Heart left ventricle (tissue), 13 donors: ENCODE measurements around the gene TAF10.

Experiments
- POLR2A ChIP-seq, 2 donors: fragments of 450-650 bp; IDR thresholded peaks; one replicate each; pipeline ENCODE4 v1.6.1; 2017; ENCODE audit warnings: antibody characterized with exemption in 2 of 2, mild to moderate bottlenecking in 2 of 2, moderate library complexity in 2 of 2
- TF ChIP-seq, protein P1 (sequence below), 12 donors: fragments of 200-600 bp; sonication (generic) in 4 of 12; IDR thresholded peaks; one replicate each; pipeline versions ENCODE4 v1.5.0 to v1.8.0; 2018 to 2022; ENCODE audit warnings: antibody characterized with exemption in 12 of 12, mild to moderate bottlenecking in 5 of 12
- donor health status: ischemic (EF 13 %, LVEDD 7.1; RV severe dilation, severe dysfunction).
- donor health status: DM: no; HTN: yes; CAD: no.
- donor health status: DM: no; HTN: no; CAD: no.
- donor health status: ischemic (EF 25% LVEDD 6.9; RV normal size, moderate dysfunction).
- donor health status: ischemic (EF 25% LVEDD 5.7; RV mildly dilated, moderate dysfunction).
- donor health status: ischemic (EF 35%, LVEDD 5.7; RV mildly dilated, moderate dysfunction).
- donor health status: nonischemic (EF 11% LVEDD 7.7; RV severe dilation, severe dysfunction).
- donor health status: DM: yes; HTN: yes; CAD: no.
- donor health status: PGD.
- donor health status: ischemic (EF 29% LVEDD 5.4; RV normal size, mild dysfunction).
- donor health status: nonischemic (EF 23%, LVEDD 6.1; RV moderate dilation, normal function).

DNA sequence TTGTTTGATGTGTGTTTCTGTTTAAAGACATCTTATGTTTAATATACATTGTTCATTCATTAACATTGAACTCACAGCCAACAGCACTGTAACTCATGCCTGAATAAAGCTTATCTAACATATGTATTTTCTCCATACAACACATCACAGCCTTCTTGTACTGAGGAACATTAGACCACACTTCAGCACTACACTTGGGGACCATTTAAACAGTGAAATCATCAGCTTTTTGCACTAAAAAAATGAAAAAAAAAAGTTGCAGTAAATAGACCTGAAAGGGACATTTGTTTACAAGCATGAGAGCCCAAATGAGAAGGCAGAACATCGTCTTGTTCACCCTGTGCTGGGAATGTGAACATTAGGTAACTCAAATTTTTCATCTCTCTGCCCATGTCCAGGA, 22.5 kb upstream of the TAF10 start:
- TF ChIP-seq, protein P1, sequence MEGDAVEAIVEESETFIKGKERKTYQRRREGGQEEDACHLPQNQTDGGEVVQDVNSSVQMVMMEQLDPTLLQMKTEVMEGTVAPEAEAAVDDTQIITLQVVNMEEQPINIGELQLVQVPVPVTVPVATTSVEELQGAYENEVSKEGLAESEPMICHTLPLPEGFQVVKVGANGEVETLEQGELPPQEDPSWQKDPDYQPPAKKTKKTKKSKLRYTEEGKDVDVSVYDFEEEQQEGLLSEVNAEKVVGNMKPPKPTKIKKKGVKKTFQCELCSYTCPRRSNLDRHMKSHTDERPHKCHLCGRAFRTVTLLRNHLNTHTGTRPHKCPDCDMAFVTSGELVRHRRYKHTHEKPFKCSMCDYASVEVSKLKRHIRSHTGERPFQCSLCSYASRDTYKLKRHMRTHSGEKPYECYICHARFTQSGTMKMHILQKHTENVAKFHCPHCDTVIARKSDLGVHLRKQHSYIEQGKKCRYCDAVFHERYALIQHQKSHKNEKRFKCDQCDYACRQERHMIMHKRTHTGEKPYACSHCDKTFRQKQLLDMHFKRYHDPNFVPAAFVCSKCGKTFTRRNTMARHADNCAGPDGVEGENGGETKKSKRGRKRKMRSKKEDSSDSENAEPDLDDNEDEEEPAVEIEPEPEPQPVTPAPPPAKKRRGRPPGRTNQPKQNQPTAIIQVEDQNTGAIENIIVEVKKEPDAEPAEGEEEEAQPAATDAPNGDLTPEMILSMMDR (IDR thresholded peaks at IDR 0.05): no peak
- no peak for TF ChIP-seq POLR2A (IDR thresholded peaks at IDR 0.05)
